Measurements from ENCODE around the gene ACSM4. TPM values are rescaled to one million over a fixed set of nuclear protein-coding genes. Genes with fewer than 3 reads are reported as not detected.

ACSM4 gene
- total RNA-seq, 2 donors from 2014 or later: not detected

DNA sequence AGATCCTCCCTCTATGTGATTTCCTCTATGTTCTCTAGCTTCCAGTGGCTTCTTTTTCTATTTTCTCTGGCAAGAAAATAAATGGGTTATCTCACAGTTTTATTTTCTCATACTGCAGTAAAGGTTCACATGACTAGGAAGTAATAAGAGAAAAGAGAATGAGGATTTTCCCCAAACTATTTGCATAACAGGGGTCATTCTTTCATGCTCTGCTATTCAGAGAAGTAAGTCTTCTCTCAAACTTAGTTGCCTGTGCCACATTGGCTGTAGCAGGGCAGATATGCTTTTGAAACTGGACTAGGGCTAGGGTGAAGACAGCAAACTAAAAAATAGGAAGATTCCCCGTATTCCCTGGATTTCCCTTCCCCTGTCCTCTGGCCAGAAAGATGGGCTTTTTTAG, 57.4 kb downstream of the ACSM4 start:
- ATAC-seq (ENCODE audit: insufficient number of reproducible peaks, low FRiP score, low read depth) (no peak), DNase-seq (ENCODE audit: low spot score) (no peak)
- Histone ChIP-seq H3K4me3 (no peak overlapping the region), H3K27ac (no peak overlapping the region), H3K27me3 (replicated peaks; ENCODE audit: insufficient read depth) (no peaks in the 10 kb centered on the region), H3K9me3 (no peaks in the 10 kb centered on the region), H3K4me1 (ENCODE audit: control insufficient read depth in 1 of 2, low read depth in 2 of 2) (no peaks in the 10 kb centered on the region), H3K36me3 (no peaks in the 10 kb centered on the region)
- no peak for TF ChIP-seq CTCF (IDR thresholded peaks at IDR 0.05)

DNA sequence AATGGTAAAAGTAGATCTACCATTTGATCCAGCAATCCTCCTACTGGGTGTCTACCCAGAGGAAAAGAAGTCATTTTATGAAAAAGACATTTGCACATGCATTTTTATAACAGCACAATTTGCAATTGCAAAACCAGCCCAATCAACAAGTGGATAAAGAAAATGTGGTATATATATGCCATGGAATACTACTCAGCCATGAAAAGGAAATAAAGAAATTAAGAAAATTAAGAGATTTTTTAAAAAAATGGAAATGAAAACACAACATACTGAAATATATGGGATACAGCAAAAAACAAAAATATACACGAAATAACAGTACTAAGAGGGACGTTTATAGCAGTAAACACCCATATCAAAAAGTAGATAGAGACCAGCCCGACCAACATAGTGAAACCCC, 58.9 kb downstream of the ACSM4 start:
- no peak overlapping the region for H3K4me3 ChIP-seq
- H3K36me3 ChIP-seq: no peaks in the 10 kb centered on the region
- no peaks in the 10 kb centered on the region for H3K4me1 ChIP-seq (ENCODE audit: control insufficient read depth in 1 of 2, low read depth in 2 of 2)
- TF ChIP-seq CTCF (IDR thresholded peaks at IDR 0.05): no peak
- ATAC-seq (ENCODE audit: insufficient number of reproducible peaks, low FRiP score, low read depth) (no peak), DNase-seq (ENCODE audit: low spot score) (no peak)
- no peak overlapping the region for H3K27ac ChIP-seq
- H3K9me3 ChIP-seq: no peaks in the 10 kb centered on the region
- H3K27me3 ChIP-seq (replicated peaks; ENCODE audit: insufficient read depth): no peaks in the 10 kb centered on the region

GRCh38 chr12:7369274-7369729, 65.4 kb downstream of the ACSM4 start:
- ATAC-seq (ENCODE audit: insufficient number of reproducible peaks, low FRiP score, low read depth) (no peak), DNase-seq (ENCODE audit: low spot score) (no peak)
- no peaks in the 10 kb centered on the region for H3K27me3 ChIP-seq (replicated peaks; ENCODE audit: insufficient read depth)
- no peak overlapping the region for H3K4me3 ChIP-seq
- no peak overlapping the region for H3K27ac ChIP-seq
- no peaks in the 10 kb centered on the region for H3K9me3 ChIP-seq
- no peak for TF ChIP-seq CTCF (IDR thresholded peaks at IDR 0.05)
- H3K36me3 ChIP-seq: no peaks in the 10 kb centered on the region
- no peaks in the 10 kb centered on the region for H3K4me1 ChIP-seq (ENCODE audit: control insufficient read depth in 1 of 2, low read depth in 2 of 2)

DNA sequence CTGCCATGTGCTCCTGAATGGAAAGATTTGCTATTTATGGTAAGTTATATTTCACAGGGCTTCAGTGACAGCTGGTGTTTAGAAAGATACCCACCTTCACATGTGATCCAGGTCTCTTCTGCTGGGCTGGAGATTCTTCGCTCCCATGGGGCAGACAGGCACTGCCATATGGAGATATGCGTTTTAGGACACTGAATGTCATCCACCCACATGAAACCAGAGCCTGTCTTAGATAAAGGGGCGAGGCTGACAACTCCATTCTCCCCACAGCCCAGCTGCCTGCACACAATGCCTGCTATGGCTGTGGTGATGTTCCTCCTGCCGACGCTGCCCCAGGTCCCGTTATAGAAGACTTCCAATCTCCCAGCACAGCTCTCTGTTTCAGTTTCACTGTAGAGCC, 69.4 kb downstream of the ACSM4 start:
- no peak for ATAC-seq (ENCODE audit: insufficient number of reproducible peaks, low FRiP score, low read depth)

GRCh38 chr12:7374423-7375144, 70.7 kb downstream of the ACSM4 start:
- TF ChIP-seq CTCF (IDR thresholded peaks at IDR 0.05): no peak
- Histone ChIP-seq H3K4me3 (no peak overlapping the region), H3K4me1 (ENCODE audit: control insufficient read depth in 1 of 2, low read depth in 2 of 2) (no peaks in the 10 kb centered on the region), H3K27ac (no peak overlapping the region), H3K36me3 (no peaks in the 10 kb centered on the region), H3K27me3 (replicated peaks; ENCODE audit: insufficient read depth) (no peaks in the 10 kb centered on the region), H3K9me3 (no peaks in the 10 kb centered on the region)
- DNase-seq (ENCODE audit: low spot score) (no peak), ATAC-seq (ENCODE audit: insufficient number of reproducible peaks, low FRiP score, low read depth) (no peak)

More for the DNA sequence above, 69.4 kb downstream of the ACSM4 start:
- no peak overlapping the region for H3K27ac ChIP-seq
- TF ChIP-seq CTCF (IDR thresholded peaks at IDR 0.05): no peak
- H3K36me3 ChIP-seq: no peaks in the 10 kb centered on the region
- no peaks in the 10 kb centered on the region for H3K9me3 ChIP-seq
- no peaks in the 10 kb centered on the region for H3K4me1 ChIP-seq (ENCODE audit: control insufficient read depth in 1 of 2, low read depth in 2 of 2)
- no peaks in the 10 kb centered on the region for H3K27me3 ChIP-seq (replicated peaks; ENCODE audit: insufficient read depth)
- no peak for DNase-seq (ENCODE audit: low spot score)
- no peak overlapping the region for H3K4me3 ChIP-seq

Measured in thoracic aorta (tissue), 2 donors.